ENCODE measurements around the gene HINT3.
A peak's percentile ranks its signal among the peaks of the same experiment; 100 is the strongest.
"Not testable (repeated sequence)": the region's sequence is repeated elsewhere in the genome, so short reads cannot be mapped to it uniquely, and the experiment has no call there.

Gene HINT3

DNA sequence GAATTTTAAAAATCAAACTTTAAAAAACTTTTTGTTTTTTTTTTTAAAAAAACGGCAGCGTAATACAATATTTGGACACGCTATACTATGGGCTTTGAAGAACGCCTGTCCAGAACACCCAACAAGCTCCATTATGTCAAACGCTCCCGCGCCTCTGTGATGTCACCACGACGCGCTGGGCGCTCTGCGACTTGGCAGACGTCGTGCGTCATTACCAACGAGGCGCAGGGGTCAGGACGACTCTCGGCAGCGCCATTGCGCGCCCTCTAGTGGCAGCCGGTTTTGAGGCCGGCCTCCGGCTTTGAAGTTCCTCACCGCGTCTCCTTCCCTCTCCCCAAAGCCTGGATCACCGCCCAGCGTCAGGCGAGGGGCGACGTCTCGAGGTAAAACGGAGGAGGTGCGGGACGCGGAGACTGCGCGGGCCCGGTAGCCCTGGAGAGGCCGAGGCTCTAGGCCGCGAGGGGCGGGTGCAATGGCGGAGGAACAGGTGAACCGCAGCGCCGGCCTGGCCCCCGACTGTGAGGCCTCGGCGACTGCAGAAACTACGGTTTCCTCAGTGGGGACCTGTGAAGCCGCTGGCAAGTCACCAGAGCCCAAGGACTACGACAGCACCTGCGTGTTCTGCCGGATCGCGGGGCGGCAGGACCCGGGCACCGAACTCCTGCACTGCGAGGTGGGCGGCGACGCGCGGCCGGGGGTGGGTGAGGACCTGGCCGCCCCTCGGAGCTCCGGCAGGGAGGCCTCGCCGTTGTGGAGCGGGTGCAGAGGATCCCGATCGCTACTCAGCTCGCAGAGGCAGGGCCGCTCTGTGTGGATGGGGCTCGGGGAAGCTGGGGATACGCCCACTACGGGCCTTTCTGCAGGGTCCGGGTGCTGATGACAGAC is at the start of gene HINT3:
Gene HINT3, plus strand, starts transcription at position 265 of the 885 bp plus-strand sequence. Its CDS starts 208 bp downstream, at position 473.
- DNase-seq: peak; percentile 93 to 95

- DNase-seq: no peak
These were observed 46.0 kb upstream of the HINT3 start for GRCh38 chr6:125910527-125910926.

DNA sequence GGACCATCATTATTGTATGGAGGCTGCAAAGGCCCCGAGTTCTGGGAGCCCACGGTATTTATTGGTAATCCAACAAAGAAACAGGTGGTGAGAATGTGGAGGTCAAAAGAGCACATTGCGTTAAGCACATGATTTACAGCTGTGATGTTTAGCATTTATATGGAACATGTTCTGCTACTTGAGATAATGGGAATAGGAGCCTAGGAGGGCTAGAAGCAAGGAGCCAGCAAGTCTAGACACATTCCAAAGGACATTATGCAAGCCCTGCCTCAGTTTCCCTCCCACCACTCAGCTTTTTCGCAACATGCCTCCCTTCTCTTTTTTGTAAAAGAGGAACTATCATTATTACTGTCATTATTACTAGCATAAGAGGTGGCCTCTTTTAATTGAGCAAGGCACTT is 45.5 kb upstream of the HINT3 start:
- not testable (repeated sequence) for DNase-seq

DNA sequence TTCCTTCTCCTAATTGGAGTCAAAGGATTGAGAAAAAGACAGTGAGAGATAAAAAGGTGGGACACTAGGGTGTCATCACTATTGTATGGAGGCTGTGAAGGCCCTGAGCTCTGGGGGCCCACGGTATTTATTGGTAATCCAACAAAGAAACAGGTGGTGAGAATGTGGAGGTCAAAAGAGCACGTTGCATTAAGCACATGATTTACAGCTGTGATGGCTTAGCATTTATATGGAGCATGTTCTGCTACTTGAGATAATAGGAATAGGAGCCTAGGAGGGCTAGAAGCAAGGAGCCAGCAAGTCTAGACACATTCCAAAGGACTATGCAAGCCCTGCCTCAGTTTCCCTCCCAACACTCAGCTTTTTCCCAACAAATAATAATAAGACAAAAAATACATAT is 44.1 kb upstream of the HINT3 start:
- DNase-seq: not testable (repeated sequence)

DNA sequence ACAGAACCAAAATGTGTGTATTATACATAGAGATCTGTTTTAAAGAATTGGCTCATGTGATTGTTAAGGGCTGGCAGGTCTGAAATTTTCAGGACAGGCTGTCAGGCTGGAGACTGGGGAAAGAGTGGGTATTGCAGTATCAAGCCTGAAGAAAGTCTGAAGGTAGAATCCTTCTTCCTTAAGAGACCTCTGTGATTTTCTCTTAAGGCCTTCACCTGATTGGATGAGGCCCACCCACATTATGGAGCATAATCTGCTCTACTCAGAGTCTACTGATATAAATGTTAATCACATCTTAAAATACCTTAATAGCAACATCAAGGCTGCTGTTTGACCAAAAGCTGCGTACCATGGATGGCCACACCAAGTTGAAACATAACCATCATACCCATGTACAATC is 43.4 kb upstream of the HINT3 start:
- DNase-seq: no peak

DNA sequence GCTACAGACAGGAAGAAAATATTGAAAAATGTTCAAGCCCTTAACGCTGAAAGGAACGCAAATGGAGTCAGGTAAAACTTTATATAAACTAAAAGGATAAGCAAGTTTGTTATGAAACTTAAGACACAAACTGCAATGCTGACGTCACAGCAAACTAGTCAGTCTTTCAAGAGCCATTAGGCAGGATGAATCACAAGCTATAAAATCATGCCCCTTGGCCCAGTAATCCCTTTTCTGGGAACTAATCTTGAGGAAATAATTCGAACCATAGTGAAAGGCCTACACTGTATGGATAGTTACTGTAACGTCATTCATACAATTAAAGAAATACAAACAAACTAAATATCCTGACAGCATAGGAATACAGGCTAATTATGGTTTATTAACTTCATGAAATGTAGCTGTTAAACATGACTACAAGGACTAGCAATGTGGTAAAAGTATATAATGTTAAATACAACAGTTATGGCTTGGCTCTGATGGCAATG is 42.7 kb upstream of the HINT3 start:
- peak in 1 of 2 experiments; percentile 3 for DNase-seq

DNA sequence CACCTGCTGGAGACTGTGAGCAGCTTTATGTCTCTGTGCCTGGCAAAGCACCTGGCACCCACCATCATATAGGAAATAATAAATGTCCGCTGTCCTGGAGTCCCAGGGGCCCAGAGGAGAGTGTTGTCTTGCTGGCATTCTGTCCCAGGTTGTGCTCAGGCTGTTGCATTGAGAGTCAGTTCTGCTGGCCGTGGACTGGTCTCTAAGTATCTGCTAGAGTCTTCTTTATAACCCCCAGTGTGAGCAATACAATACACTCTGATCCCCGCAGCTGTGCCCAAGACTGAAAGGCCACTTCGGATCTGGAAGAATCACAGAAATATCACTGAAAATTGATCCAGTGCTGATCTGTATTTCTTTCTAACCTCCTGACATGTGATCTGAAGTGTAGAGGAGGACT is 38.3 kb upstream of the HINT3 start:
- DNase-seq: no peak

DNA sequence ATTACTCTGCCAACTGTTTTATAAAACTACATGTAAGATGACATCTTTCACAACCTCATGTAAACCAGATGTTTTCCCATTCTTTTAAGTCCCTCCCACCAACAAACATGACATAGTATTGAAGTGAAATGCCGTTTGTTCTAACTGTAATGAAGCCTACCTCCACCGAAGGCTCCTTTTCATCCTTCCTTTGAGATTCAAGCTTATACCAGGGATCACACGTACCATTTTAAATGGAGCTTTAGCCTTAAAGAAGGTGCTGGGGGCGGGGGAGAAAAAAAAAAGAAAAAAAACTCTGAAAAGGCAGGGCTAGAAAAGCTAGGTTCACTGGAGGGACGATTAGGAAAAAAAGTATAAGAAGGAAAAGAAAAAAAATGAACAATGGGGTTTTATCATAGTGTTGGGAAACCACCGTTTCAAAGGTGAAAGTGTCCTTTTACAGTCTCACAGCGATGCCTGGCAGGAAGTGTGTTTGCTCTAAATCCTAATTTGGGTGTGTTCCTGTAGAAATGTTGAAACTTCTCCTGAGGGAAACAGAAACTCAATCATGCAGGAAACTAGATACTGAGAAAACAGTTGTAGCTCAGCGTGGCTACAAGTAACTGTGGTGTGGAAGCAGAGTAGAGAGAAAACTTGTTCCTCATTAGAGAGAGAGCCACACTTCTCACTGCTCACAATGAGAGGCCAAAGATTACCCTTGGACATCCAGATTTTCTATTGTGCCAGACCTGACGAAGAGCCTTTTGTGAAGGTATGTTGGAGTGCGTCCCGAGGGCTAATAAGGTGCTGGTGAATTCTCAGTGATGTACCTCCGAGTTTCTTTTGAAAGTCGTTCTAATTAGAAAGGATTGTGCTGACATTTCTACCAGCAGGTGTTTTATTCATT is 37.6 kb upstream of the HINT3 start:
- DNase-seq: peak in 1 of 2 experiments; percentile 59

DNA sequence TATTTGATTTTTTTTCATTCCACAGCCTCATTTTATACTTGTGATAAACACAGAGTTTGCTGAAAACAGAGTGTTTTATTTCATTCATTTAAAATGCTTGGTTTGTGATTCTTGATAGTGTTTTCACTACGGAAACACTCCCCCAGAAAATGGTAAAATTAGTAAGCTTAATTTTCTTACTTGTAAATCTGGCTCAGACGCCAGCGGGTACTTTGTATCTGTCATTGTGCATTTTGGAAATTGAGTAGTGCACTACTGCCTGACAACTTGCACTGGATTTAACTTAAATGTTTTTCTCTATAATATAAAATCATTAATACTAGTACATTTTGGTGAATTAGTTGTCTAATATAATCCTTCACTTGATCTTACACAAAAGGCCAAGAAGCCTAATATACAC is 37.0 kb upstream of the HINT3 start:
- no peak for DNase-seq

DNA sequence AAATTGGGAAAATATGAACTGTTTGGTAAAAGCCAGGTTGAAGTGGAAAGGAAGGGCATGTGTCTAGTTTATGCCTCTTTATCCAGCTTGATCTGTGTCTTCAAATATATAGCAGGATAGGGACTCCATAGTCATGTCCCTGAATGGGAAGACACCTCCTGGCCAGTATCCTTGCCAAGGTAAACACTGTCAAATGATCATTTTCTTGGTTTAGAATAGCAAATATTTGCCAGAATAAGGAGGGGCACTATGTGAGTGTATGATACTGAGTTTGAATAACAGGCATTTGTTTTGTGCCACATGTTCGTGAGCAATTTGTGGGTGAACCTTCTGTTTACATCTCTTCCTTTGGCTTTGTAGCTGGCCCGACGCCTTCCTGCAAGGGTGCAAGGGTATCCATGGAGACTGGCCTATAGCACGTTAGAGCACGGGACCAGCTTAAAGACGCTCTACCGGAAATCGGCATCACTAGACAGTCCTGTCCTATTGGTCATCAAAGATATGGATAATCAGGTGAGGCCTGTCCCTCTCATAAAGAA is 34.2 kb upstream of the HINT3 start:
- DNase-seq: no peak

DNA sequence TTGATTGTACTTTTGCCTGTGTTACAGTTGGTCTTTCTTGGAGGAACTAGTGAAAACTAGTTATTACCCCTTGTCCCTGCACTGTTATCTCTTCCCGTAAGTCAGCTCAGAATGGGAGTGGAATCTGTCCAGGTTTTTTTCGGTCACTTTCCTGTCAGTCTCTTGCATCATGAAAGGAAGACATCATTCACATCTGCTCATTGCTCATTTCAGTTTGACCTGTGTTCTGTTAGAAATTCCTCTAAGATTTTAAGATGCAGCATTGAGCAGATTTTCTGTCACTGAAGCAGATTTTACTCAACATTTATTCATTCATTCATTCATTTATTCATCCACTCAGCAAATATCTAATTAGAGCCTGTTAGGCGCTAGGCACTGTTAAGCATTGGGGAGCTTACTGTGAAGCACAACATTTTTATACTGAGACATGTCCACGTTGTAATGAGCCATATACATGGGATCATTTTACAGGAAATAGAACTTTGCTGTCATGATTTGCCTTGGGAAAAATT is 33.1 kb upstream of the HINT3 start:
- DNase-seq: no peak

DNA sequence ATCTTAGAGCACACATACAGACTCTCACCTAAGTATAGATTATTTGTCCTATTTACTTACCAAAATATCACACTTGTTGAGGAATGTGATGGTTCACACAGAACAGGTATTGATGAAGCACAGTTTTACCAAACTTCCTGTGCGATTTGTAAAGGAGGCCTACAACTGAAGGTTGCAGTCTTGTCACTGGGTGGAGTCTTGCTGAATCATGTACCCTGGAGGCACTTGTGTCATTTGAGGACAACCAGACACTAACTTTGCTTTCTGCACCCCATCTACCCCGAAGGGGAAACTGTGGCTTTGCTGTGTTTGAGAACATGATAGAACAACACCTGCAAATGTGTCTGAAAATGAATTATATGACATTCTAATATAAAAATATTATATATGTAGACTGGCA is 32.4 kb upstream of the HINT3 start:
- no peak for DNase-seq

GRCh38 chr6:125924697-125925358 is 31.7 kb upstream of the HINT3 start:
- DNase-seq: no peak

- DNase-seq: no peak
These were observed 29.9 kb upstream of the HINT3 start for GRCh38 chr6:125926711-125927110.

DNA sequence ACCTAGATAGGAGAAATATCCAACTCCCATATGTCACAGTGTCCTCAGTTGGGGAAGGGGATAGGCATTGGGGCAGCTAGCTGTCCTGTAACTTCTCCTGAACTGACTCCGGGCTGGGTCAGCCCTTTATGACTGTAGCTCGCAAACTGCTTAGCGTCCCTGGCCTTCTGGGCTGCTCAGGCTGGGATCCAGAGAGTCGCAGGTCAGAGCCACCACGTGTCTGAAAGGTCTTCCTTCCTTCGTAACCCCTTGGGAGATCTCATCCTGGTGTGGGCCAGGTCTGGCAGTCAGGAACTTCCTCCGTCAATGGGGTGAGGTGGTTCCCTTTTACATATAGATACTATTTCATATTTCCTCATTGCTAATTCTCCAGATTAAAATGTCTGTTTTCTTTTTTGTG is 28.8 kb upstream of the HINT3 start:
- DNase-seq: no peak

- no peak for DNase-seq
These were observed 25.7 kb upstream of the HINT3 start for GRCh38 chr6:125930765-125931418.

- DNase-seq: no peak
These were observed 24.7 kb upstream of the HINT3 start for GRCh38 chr6:125931733-125932450.

DNA sequence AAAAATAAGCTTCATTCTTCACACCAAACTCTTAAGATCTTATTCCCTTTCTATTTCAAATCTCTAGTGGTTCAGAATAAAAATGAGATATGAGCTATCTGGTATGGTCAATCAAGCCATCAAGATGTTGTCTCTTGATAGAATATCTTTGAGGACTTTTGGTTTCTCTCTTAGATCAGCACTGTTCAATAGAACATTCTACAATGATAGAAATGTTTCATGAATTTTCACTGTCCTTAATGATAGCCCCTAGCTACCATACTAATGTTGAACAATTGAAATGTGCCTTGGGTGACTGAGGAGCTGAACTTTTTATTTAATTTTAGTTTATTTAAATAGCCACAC is 24.1 kb upstream of the HINT3 start:
- no peak for DNase-seq

DNA sequence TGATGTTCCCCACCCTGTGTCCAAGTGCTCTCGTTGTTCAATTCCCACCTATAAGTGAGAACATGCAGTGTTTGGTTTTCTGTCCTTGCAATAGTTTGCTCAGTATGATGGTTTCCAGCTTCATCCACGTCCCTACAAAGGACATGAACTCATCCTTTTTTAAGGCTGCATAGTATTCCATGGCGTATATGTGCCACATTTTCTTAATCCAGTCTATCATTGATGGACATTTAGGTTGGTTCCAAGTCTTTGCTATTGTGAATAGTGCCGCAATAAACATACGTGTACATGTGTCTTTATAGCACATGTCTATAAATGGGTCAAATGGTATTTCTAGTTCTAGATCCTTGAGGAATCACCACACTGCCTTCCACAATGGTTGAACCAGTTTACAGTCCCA is 21.1 kb upstream of the HINT3 start:
- DNase-seq: not testable (repeated sequence)

DNA sequence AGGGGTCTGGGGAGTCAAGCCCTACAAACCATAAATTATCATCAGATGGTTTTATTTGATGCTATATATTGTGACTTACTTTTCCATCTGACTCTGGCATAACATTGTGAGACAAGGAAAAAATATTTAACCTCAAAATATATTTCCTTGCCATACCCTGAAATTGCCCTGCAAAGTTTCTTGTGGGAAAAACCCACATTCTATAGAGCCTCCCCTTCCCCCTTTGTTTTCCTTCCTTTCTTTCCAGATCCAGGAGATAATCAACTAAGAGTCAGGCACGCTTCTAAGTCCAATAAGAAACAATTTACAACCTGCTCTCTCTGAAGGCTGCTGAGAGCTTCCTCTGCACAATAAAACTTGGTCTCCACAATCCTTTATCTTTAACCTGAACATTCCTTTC is 17.5 kb upstream of the HINT3 start:
- no peak for DNase-seq

GRCh38 chr6:125939791-125940190 is 16.8 kb upstream of the HINT3 start:
- no peak for DNase-seq
